HepG2 (cell line): ENCODE results near the gene BOLA2B.
"Not testable (repeated sequence)": the region's sequence is repeated elsewhere in the genome, so short reads cannot be mapped to it uniquely, and the experiment has no call there.

Experiments
- ARHGAP35 ChIP-seq: sonication (generic); formaldehyde crosslinking; IDR thresholded peaks from 2 replicates; pipeline ENCODE4 v1.9.0; 2022; ENCODE audit warnings: mild to moderate bottlenecking, inconsistent platforms, moderate library complexity, missing genetic modification reagents, borderline replicate concordance
- CHD2 ChIP-seq: IDR thresholded peaks from 2 replicates; pipeline ENCODE4 v1.6.1; 2011; ENCODE audit warnings: low read depth, low read length, improper control_type of control experiment
- FIP1L1 ChIP-seq: fragments of 200-400 bp; formaldehyde crosslinking; IDR thresholded peaks from 2 replicates; pipeline ENCODE4 v1.6.1; 2018; ENCODE audit warnings: low read depth, mild to moderate bottlenecking, low read length, moderate library complexity, borderline replicate concordance; ENCODE audit not compliant: insufficient read depth
- SIN3B ChIP-seq: fragments of 150-350 bp; IDR thresholded peaks from 2 replicates; pipeline ENCODE4 v1.6.1; 2014; ENCODE audit warnings: low read length
- SP140L ChIP-seq: sonication (generic); formaldehyde crosslinking; IDR thresholded peaks from 2 replicates; pipeline ENCODE4 v1.4.0; 2020; ENCODE audit warnings: missing genetic modification reagents, borderline replicate concordance
- SRSF1 ChIP-seq: fragments of 200-400 bp; formaldehyde crosslinking; optimal IDR thresholded peaks from 2 replicates; pipeline ENCODE3; 2017; ENCODE audit warnings: mild to moderate bottlenecking, low read depth, low read length, moderate library complexity
- ZNF124 ChIP-seq: sonication (generic); formaldehyde crosslinking; IDR thresholded peaks from 2 replicates; pipeline ENCODE4 v1.4.0; 2020; ENCODE audit warnings: missing genetic modification reagents
- ZNF292 ChIP-seq: sonication (generic); formaldehyde crosslinking; IDR thresholded peaks from 2 replicates; pipeline ENCODE4 v1.8.1; 2022; ENCODE audit warnings: mild to moderate bottlenecking, low read depth, missing genetic modification reagents, borderline replicate concordance
- ZNF724P ChIP-seq: sonication (generic); formaldehyde crosslinking; IDR thresholded peaks from 2 replicates; pipeline ENCODE4 v1.8.0; 2022; ENCODE audit warnings: missing genetic modification reagents, borderline replicate concordance
- TF ChIP-seq, protein P1 (sequence below): sonication (generic); formaldehyde crosslinking; IDR thresholded peaks from 2 replicates; pipeline ENCODE4 v1.4.0; 2020; ENCODE audit warnings: mild to moderate bottlenecking, missing genetic modification reagents
- TF ChIP-seq, protein P2 (sequence below): sonication (generic); formaldehyde crosslinking; IDR thresholded peaks from 2 replicates; pipeline ENCODE4 v1.5.0; 2020; ENCODE audit warnings: mild to moderate bottlenecking, missing genetic modification reagents, moderate library complexity
- TF ChIP-seq, protein P3 (sequence below): IDR thresholded peaks from 2 replicates; pipeline ENCODE4 v1.6.1; 2016; ENCODE audit warnings: missing biosample characterization, missing genetic modification reagents, low read depth

DNA sequence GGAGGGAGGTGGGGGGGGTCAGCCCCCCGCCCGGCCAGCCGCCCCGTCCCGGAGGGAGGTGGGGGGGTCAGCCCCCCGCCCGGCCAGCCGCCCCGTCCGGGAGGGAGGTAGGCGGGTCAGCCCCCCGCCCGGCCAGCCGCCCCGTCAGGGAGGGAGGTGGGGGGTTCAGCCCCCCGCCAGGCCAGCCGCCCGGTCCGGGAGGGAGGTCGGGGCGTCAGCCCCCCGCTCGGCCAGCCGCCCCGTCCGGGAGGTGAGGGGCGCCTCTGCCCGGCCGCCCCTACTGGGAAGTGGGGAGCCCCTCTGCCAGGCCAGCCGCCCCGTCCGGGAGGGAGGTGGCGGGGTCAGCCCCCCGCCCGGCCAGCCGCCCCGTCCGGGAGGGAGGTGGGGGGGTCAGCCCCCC is 24.1 kb downstream of the BOLA2B start:
- not testable (repeated sequence) for TF ChIP-seq ZNF724P (CRISPR knock-in tag); ZNF292 (CRISPR knock-in tag); SRSF1; SP140L; CHD2; SIN3B; ARHGAP35 (CRISPR knock-in tag); ZNF124 (CRISPR knock-in tag); FIP1L1
- TF ChIP-seq, protein P1, sequence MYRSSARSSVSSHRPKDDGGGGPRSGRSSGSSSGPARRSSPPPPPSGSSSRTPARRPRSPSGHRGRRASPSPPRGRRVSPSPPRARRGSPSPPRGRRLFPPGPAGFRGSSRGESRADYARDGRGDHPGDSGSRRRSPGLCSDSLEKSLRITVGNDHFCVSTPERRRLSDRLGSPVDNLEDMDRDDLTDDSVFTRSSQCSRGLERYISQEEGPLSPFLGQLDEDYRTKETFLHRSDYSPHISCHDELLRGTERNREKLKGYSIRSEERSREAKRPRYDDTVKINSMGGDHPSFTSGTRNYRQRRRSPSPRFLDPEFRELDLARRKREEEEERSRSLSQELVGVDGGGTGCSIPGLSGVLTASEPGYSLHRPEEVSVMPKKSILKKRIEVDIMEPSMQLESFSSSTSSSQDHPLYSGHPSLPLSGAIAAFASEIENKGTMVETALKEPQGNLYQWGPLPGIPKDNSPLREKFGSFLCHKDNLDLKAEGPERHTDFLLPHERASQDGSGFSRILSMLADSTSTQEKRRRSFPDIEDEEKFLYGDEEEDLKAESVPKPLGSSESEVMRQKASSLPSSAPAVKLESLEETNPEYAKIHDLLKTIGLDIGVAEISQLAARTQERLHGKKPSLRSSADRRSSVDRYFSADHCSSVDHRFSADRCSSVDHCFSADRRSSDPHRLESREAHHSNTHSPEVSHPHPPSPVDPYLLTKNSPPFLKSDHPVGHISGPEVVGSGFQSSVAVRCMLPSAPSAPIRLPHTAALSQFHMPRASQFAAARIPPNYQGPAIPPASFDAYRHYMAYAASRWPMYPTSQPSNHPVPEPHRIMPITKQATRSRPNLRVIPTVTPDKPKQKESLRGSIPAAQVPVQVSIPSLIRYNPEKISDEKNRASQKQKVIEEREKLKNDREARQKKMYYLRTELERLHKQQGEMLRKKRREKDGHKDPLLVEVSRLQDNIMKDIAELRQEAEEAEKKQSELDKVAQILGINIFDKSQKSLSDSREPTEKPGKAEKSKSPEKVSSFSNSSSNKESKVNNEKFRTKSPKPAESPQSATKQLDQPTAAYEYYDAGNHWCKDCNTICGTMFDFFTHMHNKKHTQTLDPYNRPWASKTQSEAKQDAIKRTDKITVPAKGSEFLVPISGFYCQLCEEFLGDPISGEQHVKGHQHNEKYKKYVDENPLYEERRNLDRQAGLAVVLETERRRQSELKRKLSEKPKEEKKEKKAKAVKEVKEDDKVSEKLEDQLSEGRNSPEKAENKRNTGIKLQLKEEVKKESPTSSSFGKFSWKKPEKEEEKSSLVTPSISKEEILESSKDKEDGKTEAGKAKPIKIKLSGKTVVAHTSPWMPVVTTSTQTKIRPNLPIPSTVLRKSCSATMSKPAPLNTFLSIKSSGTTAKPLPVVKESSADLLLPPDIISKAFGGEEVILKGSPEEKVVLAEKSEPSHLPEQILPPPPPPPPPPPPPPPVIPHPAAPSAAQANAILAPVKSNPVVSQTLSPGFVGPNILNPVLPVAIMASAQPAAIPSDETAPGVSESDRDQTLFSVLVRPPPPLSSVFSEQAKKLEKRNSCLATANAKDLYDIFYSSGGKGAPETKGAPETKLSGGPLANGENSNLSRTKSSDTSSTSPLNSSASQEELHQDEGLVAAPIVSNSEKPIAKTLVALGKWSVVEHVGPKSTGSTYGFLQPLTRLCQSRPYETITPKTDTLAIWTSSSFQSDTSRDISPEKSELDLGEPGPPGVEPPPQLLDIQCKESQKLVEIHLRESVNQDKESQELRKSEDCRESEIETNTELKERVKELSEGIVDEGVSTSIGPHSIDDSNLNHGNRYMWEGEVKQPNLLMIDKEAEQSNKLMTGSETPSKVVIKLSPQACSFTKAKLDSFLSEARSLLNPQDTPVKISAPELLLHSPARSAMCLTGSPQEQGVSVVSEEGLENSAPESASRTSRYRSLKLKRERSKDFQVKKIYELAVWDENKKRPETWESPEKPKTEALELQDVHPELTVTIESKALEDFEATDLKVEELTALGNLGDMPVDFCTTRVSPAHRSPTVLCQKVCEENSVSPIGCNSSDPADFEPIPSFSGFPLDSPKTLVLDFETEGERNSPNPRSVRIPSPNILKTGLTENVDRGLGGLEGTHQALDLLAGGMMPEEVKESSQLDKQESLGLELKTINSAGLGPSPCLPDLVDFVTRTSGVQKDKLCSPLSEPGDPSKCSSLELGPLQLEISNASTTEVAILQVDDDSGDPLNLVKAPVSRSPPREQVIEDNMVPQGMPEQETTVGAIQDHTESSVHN (CRISPR knock-in tag): not testable (repeated sequence)
- TF ChIP-seq, protein P2, sequence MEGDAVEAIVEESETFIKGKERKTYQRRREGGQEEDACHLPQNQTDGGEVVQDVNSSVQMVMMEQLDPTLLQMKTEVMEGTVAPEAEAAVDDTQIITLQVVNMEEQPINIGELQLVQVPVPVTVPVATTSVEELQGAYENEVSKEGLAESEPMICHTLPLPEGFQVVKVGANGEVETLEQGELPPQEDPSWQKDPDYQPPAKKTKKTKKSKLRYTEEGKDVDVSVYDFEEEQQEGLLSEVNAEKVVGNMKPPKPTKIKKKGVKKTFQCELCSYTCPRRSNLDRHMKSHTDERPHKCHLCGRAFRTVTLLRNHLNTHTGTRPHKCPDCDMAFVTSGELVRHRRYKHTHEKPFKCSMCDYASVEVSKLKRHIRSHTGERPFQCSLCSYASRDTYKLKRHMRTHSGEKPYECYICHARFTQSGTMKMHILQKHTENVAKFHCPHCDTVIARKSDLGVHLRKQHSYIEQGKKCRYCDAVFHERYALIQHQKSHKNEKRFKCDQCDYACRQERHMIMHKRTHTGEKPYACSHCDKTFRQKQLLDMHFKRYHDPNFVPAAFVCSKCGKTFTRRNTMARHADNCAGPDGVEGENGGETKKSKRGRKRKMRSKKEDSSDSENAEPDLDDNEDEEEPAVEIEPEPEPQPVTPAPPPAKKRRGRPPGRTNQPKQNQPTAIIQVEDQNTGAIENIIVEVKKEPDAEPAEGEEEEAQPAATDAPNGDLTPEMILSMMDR (CRISPR knock-in tag): not testable (repeated sequence)
- TF ChIP-seq, protein P3, sequence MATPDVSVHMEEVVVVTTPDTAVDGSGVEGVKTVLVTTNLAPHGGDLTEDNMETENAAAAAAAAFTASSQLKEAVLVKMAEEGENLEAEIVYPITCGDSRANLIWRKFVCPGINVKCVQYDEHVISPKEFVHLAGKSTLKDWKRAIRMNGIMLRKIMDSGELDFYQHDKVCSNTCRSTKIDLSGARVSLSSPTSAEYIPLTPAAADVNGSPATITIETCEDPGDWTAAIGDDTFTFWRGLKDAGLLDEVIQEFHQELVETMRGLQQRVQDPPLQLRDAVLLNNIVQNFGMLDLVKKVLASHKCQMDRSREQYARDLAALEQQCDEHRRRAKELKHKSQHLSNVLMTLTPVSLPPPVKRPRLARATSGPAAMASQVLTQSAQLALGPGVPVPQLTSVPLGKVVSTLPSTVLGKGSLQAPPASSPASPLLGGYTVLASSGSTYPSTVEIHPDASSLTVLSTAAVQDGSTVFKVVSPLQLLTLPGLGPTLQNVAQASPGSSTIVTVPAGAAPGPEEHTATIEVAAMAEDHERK (CRISPR knock-in tag): not testable (repeated sequence)
